GM18951 (cell line): ENCODE measurements around the gene CRIP2.

Experiments
- POLR2A ChIP-seq: IDR thresholded peaks from 4 replicates; pipeline ENCODE4 v1.6.1; 2011; ENCODE audit warnings: mild to moderate bottlenecking; ENCODE audit not compliant: insufficient read length, insufficient read depth; ENCODE audit errors: extremely low read depth
- in situ Hi-C: fragments of 300-500 bp; cut with MboI; formaldehyde crosslinking; loops from one replicate; pipeline ENCODE4 v1.12.0; 2022; ENCODE audit warnings: low sequenced_read_pairs, mixed read lengths, inconsistent platforms; ENCODE audit not compliant: unreplicated experiment

CRIP2 gene

DNA sequence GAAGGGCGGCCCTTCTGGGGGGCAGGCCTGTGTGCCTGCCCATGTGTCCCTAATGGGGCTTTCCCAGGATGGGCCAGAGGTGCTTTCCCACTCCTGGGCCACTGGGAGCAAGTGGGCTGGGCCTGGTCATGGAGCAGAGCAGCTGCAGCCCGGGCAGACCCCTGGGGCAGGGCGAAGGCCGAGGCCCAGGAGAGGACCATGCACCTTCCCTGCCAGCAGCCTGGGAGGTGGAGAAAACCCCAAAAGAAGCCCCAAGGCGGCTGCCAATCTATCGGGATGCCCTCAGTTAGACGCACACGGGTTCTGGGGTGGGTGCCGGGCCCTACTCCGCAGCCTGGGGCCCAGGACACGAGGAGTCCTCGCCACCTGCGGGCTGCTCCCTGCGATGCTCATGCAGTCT is 16.1 kb upstream of the CRIP2 start:
- in situ Hi-C loops, result no loop called here

DNA sequence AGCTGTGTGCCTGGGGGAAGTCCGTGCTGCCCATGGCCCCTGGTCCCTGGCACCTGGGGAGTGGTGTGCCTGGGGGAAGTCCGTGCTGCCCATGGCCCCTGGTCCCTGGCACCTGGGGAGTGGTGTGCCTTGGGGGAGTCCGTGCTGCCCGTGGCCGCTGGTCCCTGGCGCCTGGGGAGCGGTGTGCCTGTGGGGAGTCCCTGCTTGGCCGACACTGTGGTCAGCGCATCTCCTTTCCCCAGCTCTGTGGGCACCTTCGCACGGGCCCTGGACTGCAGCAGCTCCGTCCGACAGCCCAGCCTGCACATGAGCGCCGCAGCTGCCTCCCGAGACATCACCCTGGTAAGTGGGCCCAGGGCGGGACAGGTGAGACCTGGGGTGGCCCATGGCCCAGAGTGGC is 14.5 kb upstream of the CRIP2 start:
- TF ChIP-seq POLR2A, result no peak
- in situ Hi-C loops, result no loop called here

More for the DNA sequence above, 16.1 kb upstream of the CRIP2 start:
- TF ChIP-seq POLR2A, result no peak

DNA sequence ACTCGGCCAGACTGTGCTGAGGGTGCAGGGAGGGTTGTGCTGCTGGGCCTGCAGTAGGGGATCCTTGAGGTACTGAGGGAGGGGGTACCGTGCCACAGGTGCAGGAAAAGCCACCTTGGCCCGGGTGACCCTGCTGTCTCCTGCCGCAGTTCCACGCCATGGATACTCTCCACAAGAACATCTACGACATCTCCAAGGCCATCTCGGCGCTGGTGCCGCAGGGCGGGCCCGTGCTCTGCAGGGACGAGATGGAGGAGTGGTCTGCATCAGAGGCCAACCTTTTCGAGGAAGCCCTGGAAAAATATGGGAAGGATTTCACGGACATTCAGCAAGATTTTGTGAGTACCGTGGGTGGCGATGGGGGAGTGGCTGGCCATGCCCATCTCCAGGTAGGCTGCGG is 14.0 kb upstream of the CRIP2 start:
- in situ Hi-C loops, result no loop called here
- TF ChIP-seq POLR2A, result no peak

DNA sequence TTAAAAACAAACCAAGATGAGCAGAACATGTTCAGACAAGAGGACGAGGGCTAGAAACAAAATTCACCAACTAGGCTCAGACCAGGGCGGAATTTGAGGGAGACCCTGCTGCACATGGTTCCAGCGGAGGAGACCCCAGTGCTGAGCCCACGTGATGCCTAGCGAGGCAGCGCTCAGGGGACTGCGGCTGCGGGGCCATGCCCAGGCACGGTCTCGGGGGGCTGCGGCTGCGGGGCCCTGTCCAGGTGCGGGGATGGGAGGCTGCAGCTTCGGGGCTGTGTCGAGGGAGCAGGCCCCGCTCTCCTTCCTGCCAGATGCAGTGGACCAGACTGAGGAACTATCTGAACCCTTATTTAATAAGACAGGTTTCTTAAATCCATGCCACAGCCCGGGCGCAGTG is 12.7 kb upstream of the CRIP2 start:
- no peak for TF ChIP-seq POLR2A
- in situ Hi-C loops, result no loop called here

DNA sequence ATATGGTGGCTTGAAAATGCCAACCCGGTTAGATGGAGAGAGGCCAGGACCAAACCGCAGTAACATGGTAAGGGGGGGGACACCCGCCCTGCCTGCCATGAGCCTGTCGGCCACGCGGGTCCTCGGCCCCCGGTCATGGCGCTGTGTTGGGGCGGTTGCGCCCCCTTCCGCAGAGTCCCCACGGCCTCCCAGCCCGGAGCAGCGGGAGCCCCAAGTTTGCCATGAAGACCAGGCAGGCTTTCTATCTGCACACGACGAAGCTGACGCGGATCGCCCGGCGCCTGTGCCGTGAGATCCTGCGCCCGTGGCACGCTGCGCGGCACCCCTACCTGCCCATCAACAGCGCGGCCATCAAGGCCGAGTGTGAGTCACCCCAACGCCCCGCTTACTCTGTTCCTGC is 10.1 kb upstream of the CRIP2 start:
- in situ Hi-C loops, result no loop called here
- no peak for TF ChIP-seq POLR2A

DNA sequence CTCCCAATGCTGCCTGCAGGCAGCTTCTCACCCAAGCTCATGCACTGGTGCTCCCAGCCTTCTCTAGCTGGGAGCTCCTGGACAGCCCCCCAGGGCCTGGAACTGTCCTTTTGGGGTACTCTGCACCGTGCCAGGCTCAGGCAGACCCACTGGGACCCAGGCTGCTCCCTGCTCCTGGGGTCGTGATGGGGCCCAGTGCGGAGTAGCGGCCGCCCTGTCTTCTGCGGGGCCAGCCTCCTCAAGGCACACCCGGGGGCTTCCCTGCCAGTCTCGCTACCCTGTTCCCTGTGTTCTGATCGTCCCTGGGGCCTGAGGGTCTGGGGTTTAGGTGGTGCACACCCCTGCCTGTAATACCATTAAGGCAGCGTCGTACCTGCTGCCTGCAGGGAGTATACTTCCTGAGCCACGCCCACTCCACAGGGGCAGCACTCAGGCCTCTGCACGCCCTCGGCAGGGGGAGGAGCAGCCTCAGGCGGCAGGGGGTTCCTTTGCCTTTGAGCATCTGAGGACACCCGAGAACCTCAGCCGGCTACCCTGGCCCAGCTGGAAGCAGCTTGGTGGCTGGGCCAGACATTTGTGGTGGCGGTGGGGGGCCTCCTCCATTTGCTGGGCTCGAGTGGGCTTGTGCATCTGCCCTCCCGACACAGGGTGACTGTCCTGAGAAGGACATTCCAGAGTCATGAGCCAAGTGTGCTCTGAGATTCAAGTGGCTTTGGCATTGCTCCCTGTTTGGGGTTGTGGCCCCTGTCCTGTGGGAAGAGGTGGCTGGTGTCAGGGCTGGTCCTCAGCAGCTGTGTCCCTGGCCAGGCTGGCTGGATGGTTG is 9.2 kb upstream of the CRIP2 start:
- no peak for TF ChIP-seq POLR2A

DNA sequence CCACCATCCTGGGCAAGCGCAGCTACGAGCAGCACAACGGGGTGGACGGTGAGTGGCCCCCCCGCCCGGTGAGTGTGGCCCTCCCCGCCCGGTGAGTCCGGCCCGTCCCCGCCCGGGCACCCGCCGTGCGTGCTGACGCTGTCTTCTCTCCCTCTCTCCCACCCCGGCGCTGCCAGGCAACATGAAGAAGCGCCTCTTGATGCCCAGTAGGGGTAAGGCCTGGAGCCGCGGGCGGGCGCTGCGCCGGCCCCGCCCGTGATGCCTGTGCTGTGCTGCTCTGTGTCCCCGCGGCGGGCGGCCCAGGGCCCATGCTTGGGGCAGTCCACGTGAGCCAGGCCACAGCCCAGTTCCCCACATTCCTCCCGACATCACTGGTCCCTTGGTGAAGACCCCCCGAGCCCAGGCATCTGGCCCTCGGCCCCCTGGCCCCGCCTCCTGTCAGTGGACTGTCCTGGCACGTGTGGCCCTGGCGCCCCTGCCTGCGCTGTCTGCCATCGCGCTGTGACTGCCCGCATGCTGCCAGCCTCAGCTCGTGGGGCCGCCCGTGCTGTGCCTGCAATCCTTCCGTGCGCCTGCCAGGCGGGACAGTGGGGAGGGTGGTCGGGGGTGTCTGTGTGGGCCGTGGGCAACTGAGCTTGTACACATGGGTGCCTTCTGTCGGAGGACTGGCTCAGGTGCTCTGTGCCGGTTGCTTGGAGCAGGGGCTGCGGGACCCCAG is 7.9 kb upstream of the CRIP2 start:
- no peak for TF ChIP-seq POLR2A
- in situ Hi-C loops, result no loop called here

More for the DNA sequence above, 9.2 kb upstream of the CRIP2 start:
- in situ Hi-C loops, result no loop called here

DNA sequence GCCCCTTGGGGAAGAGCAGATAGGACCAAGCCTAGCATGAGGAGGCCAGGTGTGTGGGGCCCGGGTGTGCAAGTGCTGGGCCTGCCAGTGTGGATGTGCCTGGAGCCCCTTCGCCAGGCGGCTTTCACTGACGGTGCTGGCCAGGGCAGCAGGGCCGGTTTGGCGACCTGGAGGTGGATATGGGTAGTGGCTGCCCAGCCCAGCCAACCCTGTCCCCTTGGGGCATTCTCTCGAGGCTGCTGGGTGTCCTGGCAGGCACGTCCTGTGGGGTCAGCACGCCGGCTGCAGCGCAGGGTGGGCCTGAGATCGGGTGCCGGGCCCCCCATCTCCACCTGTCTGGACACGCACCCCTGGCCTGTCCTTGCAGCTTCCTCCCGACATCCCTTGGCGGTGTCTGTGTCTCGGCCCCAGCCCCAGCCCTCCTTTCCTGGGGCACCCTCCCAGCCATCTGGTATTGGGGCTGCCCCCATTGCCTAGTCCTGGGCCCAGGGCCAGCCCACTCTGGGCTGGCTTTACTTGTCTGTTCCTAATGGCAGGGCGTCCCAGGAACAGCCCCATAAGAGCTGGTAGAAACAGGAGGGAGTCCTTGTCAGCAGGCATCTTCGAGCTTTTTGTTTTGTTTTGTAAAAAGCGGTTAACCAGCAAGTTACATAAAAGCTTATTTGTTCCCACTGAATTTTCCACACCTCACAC is 7.2 kb upstream of the CRIP2 start:
- in situ Hi-C loops, result no loop called here
- TF ChIP-seq POLR2A, result no peak

DNA sequence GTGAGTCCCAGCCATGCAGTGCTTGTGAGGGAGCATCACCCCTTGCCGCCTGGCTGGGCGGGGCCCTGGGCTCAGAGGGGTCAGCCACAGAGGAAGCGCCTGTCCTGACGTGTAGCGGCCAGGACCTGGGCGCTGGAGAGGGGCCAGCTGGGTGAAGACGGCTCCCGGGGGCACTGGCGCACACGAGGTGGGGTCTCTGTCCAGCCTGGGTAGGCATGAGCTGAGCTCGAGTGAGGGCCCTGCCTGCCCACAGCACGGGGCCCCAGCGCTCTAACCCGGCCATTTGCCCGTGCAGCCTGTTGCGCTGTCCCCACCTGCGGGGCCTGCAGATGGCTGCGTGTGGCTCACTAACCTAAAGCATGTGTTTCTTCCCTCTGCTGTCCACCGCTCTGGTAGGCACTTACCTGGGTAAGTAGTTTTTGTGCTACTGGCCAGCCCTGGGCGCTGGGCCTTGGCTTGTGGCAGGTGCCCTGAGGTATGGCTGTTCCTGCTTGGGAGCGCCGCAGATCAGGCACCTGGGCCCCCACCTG is 6.6 kb upstream of the CRIP2 start:
- in situ Hi-C loops, result no loop called here
- TF ChIP-seq POLR2A, result no peak

DNA sequence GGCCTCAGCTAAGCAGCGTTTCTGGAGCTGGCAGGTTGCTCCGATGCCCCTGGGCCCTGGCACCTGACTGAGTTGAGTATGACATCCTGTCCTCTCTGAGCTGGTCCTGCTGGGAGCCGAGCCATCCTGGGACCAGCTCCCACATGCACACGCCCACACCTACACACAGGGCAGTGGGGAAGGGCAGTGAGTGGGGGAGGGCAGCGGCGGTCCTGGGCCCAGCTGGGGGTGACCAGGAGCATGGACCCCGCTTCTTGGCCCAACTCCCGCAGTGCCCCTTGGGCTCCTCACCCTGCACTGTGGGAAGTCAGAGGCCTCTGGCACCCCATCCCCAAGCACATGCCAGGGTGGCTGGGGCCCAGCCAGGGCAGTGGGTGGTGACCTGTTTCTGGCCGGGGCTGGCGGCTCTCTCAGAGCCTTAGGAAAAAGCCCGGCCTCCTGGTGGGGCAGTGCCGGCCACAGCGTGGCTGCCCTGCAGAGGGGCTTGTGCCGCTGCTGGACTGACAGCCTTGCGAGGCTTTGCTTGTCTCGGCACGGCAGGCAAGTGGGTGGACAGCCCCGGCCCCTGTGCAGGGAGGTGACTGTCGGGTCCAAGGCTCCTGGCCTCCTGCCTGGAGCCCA is 5.9 kb upstream of the CRIP2 start:
- in situ Hi-C loops, result no loop called here
- TF ChIP-seq POLR2A, result no peak

DNA sequence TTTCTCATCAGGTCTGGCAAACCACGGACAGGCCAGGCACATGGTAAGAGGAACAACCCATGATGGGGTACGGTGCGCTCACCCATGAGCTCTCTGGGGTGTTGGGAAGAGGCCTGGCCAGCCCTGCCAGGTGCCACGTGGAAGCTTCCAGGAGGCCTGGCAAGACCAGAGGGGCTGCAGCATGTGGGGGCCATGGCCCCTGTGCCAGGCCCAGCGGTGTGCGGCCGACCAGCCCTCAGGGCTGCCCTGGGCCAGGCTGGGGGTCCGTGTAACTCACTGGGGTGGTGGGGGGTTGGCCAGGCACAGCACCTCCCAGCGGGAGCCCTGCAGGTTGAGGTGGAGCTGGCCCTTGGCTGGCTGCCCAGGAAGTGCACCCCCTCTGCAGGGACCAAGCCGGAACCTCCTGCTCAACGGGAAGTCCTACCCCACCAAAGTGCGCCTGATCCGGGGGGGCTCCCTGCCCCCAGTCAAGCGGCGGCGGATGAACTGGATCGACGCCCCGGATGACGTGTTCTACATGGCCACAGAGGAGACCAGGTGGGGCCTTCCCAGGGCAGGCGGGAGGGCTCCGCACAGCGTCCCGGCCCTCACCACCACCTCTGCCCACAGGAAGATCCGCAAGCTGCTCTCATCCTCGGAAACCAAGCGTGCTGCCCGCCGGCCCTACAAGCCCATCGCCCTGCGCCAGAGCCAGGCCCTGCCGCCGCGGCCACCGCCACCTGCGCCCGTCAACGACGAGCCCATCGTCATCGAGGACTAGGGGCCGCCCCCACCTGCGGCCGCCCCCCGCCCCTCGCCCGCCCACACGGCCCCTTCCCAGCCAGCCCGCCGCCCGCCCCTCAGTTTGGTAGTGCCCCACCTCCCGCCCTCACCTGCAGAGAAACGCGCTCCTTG is 4.9 kb upstream of the CRIP2 start:
- no peak for TF ChIP-seq POLR2A
- in situ Hi-C loops, result no loop called here
